Fibroblast of skin of left quadriceps (primary cell): ENCODE measurements around the gene XYLB.

Experiments
- DNase-seq, 2 experiments: peaks; one replicate each; pipeline ENCODE4 v3.0.0-alpha.2; 2013; ENCODE audit warnings: low read depth in 2 of 2

The XYLB gene

GRCh38 chr3:38364721-38365400 is 18.3 kb downstream of the XYLB start:
- no peak for DNase-seq

- no peak for DNase-seq
Observed at GRCh38 chr3:38365469-38366062, 19.0 kb downstream of the XYLB start.

GRCh38 chr3:38366082-38366481 is 19.5 kb downstream of the XYLB start:
- no peak for DNase-seq

- no peak for DNase-seq
Observed at GRCh38 chr3:38367779-38368178, 21.2 kb downstream of the XYLB start.

- DNase-seq = no peak
Observed at GRCh38 chr3:38368238-38368637, 21.7 kb downstream of the XYLB start.

- DNase-seq = no peak
Observed at GRCh38 chr3:38369186-38369585, 22.6 kb downstream of the XYLB start.

GRCh38 chr3:38370149-38370548 is 23.6 kb downstream of the XYLB start:
- DNase-seq = no peak

- no peak for DNase-seq
Observed at GRCh38 chr3:38370861-38371260, 24.3 kb downstream of the XYLB start.

GRCh38 chr3:38371541-38372213 is 25.1 kb downstream of the XYLB start:
- DNase-seq = no peak

- DNase-seq = no peak
Observed at GRCh38 chr3:38372214-38372601, 25.6 kb downstream of the XYLB start.

GRCh38 chr3:38374221-38374620 is 27.6 kb downstream of the XYLB start:
- no peak for DNase-seq

- DNase-seq = no peak
Observed at GRCh38 chr3:38375072-38375471, 28.5 kb downstream of the XYLB start.

GRCh38 chr3:38375488-38376097 is 29.0 kb downstream of the XYLB start:
- no peak for DNase-seq

- no peak for DNase-seq
Observed at GRCh38 chr3:38376098-38376816, 29.7 kb downstream of the XYLB start.

GRCh38 chr3:38379201-38379770 is 32.7 kb downstream of the XYLB start:
- DNase-seq = no peak

GRCh38 chr3:38382506-38383080 is 36.0 kb downstream of the XYLB start:
- DNase-seq = no peak

- no peak for DNase-seq
Observed at GRCh38 chr3:38383156-38383875, 36.7 kb downstream of the XYLB start.

- DNase-seq = no peak
Observed at GRCh38 chr3:38386992-38387750, 40.6 kb downstream of the XYLB start.

GRCh38 chr3:38387862-38388261 is 41.3 kb downstream of the XYLB start:
- DNase-seq = no peak

GRCh38 chr3:38392604-38393163 is 46.1 kb downstream of the XYLB start:
- no peak for DNase-seq
